IMR-90 (cell line): Measurements from ENCODE around the gene CUX1.

Experiments used
- CTCF ChIP-seq: conservative IDR thresholded peaks from 2 replicates; pipeline ENCODE4 v1.5.1; 2012; ENCODE audit warnings: mild to moderate bottlenecking, low read depth, low read length, improper control_type of control experiment
- FOS ChIP-seq: fragments of 150-350 bp; IDR thresholded peaks from 2 replicates; pipeline ENCODE4 v1.6.1; 2016; ENCODE audit warnings: low read depth, low read length
- SMC3 ChIP-seq: fragments of 150-350 bp; IDR thresholded peaks from 2 replicates; pipeline ENCODE4 v1.6.1; 2016; ENCODE audit warnings: low read depth, mild to moderate bottlenecking, antibody characterized with exemption, low read length, moderate library complexity

- TF ChIP-seq CTCF (no peak), FOS (no peak), SMC3 (no peak)
These were observed 62.1 kb downstream of the CUX1 start for GRCh38 chr7:101879565-101879964.
